Activated CD8-positive, alpha-beta memory T cell treated with anti-CD3 and anti-CD28 coated beads for 24 hours (primary cell): ENCODE results near the gene MYO10.
"Not testable (repeated sequence)": the region's sequence is repeated elsewhere in the genome, so short reads cannot be mapped to it uniquely, and the experiment has no call there.

Experiments
- DNase-seq: peaks from one replicate; pipeline ENCODE4 v3.0.0-alpha.2; 2020

The MYO10 gene

DNA sequence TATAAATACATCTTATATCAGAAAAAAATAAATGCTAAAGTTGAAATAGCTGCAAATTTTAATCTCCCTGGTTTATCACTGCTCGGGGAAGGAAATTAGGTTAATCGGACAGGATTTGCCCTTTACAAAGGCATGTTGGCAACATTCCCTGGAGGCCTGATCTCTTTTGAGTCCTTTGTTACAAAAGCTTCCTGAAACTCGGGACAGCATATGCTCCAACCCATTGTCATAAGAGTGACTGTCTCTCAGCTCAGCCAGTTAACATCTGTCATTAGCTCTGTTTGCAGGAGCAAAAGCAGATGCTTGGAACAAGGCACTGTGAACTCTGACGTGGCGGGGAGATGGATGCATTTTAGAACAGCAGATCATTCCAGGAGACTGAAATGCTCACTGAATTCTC is 80.6 kb downstream of the MYO10 start:
- DNase-seq: no peak

DNA sequence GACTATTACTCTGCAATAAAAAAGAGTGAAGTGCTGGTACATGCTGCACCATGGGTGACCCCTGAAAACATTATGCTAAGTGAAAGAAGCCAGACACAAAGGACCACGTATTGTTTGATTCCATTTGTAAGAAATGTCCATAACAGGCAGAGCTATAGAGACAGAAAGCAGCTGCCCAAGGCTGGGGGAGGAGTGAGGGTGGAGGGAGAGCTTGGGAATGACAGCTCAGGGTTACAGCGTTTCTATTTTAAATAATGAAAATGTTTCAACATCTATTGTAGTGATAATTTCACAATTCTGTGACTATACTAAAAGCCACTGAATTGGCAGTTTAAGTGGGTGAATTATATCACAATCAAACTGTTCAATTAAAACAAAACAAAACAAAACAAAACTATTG is 81.7 kb downstream of the MYO10 start:
- DNase-seq: no peak

DNA sequence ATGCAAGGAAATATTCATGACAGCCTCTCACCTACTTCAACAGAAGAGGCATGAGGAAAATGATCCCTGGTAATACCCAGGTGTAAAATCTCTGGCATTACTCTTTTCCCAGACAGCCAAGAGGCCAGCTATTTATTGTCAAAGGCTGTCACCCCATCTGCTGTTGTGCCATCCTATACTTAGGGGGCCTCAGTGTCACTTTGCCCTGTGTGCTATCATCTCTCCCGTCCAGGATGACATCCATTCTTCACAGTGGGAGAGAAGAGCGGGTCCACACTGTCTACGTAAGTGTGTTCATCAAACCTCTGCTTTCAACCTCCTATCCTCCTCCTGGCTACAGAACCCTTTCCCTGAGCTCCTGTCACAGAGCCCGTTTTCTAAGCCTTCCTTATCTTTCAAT is 82.6 kb downstream of the MYO10 start:
- DNase-seq: no peak

DNA sequence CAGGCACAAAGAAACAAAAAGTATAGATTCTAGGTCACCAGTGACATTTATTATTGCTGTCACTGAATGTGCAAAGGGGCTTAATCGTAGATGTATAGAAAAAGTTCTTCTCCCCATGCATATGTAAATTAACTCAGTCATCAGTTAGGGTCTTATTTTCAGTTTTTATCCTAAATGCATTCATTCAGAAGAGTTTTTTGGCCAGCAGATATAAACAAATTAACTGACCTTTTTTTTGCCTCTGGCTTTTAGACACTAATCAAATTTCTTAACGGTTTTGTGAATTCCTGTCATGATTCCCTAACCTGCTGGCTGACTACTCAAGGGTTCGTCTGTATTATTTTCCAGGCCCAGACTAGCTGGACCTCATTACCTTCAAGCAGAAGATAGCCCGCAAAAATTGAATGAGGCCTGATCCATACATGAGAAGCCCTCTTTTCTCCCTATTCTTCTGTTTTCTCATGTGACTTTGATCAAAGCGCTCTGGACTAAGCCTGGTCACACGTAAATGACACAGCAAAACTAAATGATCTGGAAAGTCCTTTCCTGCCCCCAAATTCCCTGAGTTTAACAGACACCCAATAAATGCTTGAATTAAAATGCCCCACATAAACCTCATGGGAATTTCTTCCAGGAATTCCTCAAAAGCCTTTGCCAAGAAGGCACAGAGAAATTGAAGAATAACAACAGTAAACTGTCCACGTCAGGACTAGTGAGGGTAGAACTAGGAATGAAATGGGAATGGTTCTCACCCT is 83.7 kb downstream of the MYO10 start:
- no peak for DNase-seq

DNA sequence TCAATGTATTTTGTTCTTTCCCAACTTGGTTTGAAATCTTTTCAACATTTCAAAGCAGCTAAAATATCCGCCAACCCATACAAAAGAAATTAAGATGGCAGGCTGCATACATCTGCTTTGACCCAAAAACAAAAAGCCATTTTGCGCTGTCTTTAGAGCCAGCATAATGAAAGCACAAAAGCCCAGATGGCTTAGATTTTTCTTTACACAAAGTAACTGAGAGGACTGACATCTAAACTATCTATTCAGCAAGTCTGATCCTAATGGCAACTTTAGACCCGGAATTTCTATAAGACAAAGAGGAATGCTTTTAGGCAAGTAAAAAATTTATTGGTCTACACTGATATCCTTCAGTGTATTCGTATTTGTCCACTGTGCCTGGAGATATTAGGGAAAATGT is 86.3 kb downstream of the MYO10 start:
- DNase-seq: no peak

DNA sequence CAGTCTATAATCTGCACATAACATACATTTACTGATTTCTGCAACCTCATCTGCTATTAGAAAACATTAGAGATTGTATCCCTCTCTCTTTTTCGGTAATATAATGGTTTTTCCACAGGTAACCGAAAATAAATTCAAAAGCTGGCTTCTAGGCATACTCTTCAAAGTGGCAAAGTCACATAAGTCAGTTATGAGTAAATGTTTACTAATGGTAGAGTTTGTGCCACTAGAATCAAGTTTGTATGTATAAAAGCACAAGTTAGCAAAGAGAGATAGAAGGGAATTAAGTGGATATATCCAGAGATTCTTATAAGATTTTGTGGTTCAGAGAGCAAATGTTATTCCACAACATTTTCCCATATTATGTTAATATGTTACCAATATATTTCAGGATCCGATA is 86.9 kb downstream of the MYO10 start:
- no peak for DNase-seq

DNA sequence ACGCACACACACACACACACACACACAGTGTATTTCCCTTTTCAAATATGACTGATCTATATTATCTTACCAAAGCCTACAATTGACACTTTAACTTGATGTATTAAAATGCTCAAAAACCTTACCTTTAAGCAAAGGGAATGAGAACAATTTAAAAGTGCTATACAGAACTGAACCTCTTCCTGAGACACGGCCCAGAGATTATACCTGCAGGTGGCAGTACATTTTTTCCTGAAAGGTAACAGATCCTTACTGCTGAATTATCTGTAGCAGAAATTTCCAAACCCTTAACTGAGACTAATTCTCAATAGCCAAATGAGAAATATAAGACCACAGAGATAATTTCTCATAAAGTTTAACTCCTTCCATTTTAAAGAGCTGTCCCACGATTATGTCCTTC is 91.1 kb downstream of the MYO10 start:
- no peak for DNase-seq

DNA sequence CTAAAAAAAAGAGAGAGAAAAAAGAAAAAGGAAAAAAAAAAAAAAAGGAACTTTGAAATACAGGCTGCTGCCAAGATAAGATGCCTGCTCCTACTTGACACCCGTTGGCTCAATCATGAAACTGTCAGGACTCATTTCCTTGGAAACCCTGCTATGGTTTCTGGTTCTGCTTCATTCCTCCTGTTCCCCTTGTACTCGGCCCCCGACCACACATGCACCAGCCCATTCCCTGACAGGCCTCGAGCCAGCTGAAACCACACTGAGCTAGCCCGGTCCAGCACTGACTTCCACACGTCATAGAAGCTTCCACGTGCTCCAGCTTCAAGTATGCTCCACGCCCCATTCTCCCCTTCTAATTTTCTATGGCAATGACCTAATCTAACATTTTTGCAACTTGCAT is 93.2 kb downstream of the MYO10 start:
- DNase-seq: no peak

DNA sequence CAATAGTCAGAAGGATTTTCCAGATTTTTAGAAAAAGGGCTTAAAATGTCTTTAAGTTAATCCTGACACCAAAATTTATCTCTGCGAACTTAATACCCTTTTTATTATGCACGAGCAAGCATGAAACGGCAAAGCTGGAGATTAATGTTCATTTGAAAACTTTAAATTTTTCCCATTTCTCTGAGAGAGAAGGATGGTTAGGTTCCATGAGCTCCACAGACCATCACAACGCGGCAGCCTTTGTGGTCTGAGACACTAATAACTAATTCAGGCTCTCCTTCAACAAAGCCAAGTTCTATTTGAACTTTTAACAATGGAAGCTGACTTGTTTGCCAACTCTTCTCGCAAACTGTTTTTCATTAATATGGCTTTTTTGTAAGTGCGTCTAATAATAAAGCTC is 94.7 kb downstream of the MYO10 start:
- DNase-seq: no peak

DNA sequence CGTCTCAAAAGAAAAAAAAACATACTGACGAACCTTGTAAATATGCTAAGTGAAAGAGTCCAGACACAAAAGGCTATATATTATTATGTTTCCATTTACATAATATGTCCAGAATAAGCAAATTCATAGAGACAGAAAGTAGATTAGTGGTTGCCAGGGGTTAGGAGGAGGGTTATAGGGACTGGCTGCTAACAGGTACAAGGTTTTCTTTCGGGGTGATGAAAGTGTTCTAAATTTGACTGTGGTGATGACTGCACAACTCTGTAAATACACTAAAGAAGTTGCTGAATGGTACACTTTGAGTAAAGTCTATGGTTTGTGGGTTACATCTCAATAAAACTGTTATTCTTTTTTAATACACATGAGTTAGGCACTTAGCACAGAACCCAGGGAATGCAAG is 98.8 kb downstream of the MYO10 start:
- no peak for DNase-seq

DNA sequence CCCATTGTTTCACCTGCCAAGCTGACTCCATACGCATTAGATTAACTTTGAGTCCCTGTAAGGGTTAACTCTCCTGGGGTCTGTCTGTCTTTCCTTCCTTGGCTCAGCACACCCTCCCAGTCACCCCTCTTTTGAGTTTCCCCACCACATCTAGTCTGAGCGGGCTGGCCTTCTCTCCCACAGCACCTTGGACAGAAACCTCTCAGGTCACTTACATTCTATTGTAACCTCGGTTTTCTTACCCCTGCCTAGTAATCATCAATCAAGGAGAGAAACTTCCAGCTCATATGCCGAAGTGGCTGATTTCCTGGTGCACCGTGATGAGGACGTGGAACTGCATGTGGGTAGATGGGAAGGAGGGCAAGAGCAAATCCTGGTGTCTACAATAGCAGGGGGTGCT is 102.1 kb downstream of the MYO10 start:
- DNase-seq: no peak

DNA sequence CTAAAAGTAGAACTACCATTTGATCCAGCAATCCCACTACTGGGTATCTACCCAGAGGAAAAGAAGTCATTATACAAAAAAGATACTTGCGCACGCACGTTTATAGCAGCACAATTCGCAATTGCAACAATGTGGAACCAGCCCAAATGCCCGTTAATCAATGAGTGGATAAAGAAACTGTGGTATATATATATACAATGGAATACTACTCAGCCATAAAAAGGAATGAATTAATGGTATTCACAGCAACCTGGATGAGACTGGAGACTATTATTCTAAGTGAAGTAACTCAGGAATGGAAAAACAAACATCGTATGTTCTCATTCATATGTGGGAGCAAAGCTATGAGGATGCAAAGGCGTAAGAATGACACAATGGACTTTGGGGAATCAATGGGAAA is 104.8 kb downstream of the MYO10 start:
- DNase-seq: not testable (repeated sequence)

DNA sequence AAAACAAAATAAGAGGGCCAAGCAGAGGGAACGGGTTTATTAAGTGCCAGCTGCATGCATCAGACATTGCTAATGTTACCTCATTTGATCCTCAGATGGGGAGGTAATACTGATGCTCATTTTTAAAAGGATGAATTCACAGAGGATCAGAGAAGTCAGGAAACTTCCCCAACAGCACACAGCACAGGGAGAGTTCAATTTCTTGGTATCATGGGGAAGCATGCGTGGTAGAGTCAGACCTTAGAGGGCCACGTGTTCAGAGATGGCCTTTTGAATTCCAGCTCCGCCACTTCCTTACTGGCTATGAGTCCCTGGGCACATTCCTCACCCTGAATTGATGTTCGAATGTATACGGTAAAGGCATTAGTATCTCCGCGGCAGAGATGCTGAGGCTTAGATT is 108.3 kb downstream of the MYO10 start:
- DNase-seq: no peak

DNA sequence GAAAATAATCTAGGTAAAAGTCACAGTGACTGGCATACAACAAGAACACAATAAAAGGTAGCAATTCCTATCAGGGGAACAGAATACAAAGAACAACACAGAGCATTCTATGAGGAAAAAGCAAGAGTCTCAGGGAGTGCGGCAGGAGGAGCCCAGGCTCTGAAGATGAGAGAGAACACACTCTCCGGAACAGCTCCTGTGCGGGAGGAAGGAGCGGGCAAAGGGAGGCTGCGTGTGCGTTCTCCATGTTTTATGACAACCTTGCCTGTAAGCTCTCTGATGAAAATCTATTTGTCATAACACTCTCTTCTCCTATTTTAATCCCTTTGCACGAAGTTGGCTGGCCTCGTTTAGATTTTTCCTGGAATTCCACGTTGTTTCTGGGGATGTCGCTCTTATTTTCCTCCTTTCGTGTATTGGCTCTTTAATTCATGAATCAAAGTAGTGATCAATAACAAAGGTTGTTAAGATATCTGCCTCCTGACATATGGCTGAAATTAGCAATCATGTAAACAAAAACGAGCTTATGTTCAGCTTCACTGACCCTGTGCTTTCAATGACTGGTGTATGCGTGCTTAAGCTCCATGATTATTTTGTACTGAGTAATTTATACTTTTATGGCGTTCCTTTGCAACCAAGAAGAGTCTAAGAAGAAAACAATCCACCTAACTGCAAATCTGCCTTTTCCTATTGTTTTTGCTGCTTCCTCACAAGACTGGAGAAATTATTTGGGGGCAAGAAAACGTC is 109.5 kb downstream of the MYO10 start:
- no peak for DNase-seq

DNA sequence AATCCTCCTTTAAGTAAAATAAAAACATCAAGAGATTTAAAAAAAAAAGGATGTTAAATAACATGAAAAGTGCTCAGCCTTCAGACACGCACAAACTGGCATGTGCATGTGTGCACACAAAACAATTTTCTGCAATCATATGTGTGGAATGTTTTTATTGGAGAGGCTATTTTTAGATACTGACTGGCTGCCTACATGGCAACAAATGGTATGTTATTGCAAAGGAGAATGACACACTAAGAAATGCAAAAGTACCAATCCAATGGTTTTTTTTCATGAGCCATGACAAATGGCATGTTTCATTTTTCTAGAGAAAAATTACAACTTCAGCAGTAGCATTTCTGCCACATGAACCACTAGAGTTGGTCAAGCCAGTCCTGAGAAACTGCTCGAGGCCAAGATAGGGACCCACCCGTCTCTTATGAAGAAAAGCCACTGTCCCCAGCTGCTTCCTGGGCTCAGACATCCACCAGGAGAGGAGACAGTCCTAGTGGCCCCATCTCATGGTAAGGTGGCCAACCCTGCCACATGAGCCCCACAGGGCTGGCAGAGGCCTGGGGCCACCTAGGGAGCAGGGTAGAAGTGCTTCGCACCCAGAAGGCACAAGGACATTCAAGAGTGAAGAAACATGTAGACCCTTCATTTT is 116.4 kb downstream of the MYO10 start:
- DNase-seq: no peak

DNA sequence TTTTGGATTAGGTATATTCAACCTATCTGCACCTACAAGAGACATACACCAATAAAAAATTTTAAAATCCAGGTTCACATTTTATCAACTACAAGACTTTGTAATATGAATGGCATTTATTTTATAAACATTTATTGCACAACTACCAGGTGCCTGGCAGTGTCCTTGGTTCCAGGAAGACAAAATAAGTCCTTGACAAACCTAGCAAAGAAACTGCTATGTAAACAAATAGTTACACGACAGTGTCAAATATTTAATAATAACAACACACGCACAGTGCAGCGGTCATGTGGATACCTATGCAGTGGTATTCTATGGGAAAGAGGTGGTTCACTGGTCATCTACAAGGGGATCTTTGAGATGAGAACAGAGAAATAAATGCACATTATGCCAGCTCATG is 120.7 kb downstream of the MYO10 start:
- no peak for DNase-seq

DNA sequence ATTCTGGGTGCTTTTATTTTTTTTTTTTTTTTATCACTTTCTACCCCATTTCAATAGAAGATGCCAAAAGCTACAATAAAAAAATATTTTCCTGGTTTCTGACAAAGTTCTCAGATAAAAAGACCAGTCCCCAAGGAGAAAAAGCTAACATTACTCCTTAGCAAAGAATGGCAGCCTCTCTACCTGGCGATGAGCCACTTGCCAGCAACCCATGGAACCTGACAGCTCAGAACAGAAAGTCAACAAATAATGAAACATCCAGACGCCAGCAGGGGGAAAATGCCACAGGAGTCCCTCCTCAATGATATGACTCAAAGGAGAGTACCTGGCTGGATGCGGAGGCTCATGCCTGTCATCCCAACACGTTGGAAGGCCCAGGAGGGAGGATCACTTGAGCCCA is 123.2 kb downstream of the MYO10 start:
- no peak for DNase-seq

DNA sequence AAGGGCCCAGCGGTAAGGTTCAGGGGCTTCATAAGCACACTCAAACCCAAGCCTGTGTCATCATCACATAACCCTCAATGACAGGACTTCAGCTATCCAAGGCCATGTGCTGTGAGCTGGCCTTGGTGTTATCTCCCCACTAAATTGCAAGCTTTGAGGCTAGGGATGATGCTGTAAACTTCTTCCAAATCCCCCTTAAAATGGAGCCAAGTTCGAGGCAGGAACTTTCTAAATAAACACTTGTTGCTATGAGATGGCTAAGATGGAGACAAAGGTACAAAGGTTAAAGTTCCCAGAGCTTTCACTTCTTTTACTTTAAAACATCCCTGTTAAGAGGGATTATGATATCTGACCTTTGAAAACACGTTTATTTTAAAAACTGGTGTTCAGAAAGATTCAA is 123.6 kb downstream of the MYO10 start:
- no peak for DNase-seq

DNA sequence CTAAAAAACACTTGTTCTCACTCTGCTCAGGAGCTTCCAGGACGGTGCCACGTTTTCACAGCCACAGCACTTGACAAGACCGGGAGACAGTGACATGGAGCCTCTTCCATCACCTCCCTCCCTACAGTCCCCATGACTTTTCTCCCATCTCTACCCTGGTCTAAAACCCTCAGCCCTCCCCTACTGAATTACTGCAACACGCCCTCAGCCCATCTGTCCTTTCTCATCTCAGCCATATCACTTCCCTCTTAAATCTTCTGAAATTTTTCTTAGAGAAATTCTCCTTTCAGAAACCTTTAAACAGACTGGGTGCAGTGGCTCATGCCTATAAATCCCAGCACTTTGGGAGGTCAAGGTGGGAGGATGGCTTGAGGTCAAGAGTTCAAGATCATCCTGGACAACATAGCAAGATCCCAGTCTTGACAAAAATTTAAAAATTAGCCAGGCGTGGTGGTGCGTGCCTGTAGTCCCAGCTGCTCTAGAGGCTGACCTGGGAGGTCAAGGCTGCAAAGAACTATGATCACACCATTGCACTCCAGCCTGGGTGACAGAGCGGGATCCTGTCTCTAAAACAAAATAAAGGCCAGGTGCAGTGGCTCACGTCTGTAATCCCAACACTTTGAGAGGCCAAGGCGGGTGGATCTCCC is 125.8 kb downstream of the MYO10 start:
- no peak for DNase-seq

DNA sequence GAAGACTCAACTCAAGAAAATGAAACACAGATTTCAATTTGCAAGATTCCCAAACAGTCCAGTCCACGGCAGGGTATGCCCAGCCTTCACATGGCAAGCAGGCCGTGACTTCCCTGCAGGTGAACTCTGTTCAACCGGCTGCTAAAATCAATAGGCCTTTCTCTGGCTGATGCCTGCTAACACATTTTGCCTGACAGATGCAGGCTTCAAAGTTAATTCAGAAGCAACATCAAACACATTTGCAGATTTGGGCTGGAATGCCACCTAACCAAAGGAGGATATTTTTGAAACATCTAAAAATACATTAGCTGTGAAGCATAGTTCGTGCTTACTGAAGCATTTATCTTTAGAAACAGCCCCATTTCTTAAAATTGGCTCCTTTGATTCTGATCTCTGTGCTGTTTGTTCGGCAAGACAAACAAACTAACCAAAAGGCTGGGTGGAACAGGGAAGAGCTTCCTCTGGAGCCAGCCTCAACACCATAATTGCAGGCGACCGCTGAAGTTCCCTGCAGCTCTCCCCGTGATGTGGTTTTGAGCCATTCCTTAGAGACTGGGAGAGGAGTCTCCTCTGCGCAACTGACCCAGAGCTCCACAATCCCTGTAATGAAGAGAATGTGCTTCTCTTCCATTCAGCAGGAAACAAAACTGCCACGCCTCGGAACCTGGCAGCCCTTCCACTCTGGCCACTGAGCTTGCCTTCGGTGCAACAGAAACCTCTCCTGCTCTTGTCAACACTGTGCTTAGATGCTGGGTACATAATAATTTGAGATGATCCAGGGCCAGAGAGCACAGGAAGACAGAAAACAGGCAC is 126.5 kb downstream of the MYO10 start:
- DNase-seq: no peak

DNA sequence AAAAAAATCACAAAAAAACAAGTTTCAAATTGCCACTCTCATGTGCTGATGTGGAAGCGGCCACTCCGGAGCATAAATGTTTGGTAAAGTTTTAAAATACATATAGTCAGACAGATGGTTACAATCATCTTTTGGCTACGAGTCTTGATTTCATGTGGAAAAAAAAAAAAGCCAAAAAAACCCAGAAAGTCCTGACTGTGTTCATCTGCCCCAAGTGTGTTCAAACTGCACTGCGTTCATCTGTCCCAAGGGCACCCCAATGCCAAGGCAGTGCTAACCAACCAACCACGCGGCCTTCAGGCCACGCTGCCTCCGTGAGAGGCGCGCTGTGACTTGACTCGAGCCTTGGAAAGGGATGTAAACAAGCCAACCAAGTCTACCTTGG is 127.1 kb downstream of the MYO10 start:
- DNase-seq: no peak

DNA sequence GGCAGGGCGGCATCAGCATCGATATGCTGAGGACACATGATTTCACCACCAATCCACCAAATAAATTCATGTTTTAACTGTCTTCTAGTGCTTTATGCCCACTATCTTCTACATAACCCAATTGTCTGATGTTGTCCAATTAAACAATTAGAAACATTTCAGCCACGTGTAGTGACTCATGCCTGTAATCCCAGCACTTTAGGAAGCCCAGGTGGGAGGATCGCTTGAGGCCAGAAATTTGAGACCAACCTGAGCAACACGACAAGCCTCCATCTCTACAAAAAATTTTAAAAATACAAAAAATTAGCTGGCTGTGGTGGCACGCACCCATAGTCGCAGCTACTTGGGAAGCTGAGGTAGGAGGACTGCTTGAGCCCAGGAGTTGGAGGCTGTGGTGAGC is 128.1 kb downstream of the MYO10 start:
- no peak for DNase-seq

DNA sequence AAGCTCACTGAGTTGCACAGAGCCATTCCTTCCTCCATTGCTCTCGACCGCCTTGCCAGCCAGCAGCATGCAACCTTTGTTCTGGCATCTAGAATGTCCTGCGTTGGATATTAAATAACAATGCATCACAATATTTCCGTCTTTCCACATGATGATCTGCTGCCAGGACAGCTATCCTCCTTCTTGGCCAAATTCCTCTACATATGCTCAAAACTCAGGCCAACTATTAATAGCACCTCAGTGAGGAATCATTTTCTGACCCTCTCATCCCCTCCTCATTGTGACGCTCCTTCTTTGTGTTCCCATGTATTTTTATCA is 128.6 kb downstream of the MYO10 start:
- DNase-seq: no peak
